ENCODE measurements around the gene KCNH1. TPM values are rescaled to one million over a fixed set of nuclear protein-coding genes. Genes with fewer than 3 reads are reported as not detected.

The KCNH1 gene
- total RNA-seq, 2 donors from 2014 or later: 0.21 TPM; not detected in 1

- DNase-seq (ENCODE audit: low spot score) (no peak), ATAC-seq (ENCODE audit: insufficient number of reproducible peaks, low FRiP score, low read depth) (no peak)
- H3K4me1 ChIP-seq (ENCODE audit: control insufficient read depth in 1 of 2, low read depth in 2 of 2): no peaks in the 10 kb centered on the region
- no peaks in the 10 kb centered on the region for H3K9me3 ChIP-seq
- no peaks in the 10 kb centered on the region for H3K27me3 ChIP-seq (replicated peaks; ENCODE audit: insufficient read depth)
- no peaks in the 10 kb centered on the region for H3K36me3 ChIP-seq
- TF ChIP-seq CTCF (IDR thresholded peaks at IDR 0.05): no peak
- no peak overlapping the region for H3K4me3 ChIP-seq
- H3K27ac ChIP-seq: no peak overlapping the region
Measured at GRCh38 chr1:211037095-211037494, 96.9 kb downstream of the KCNH1 start.

- ATAC-seq (ENCODE audit: insufficient number of reproducible peaks, low FRiP score, low read depth): no peak
- no peak for DNase-seq (ENCODE audit: low spot score)
- H3K36me3 ChIP-seq: no peaks in the 10 kb centered on the region
- no peak overlapping the region for H3K27ac ChIP-seq
- TF ChIP-seq CTCF (IDR thresholded peaks at IDR 0.05): no peak
- H3K4me1 ChIP-seq (ENCODE audit: control insufficient read depth in 1 of 2, low read depth in 2 of 2): no peaks in the 10 kb centered on the region
- H3K4me3 ChIP-seq: no peak overlapping the region
- H3K9me3 ChIP-seq: no peaks in the 10 kb centered on the region
- no peaks in the 10 kb centered on the region for H3K27me3 ChIP-seq (replicated peaks; ENCODE audit: insufficient read depth)
Measured at GRCh38 chr1:211036381-211037060, 97.4 kb downstream of the KCNH1 start.

GRCh38 chr1:211035821-211036380 lies 98.0 kb downstream of the KCNH1 start:
- no peak for DNase-seq (ENCODE audit: low spot score)
- TF ChIP-seq CTCF (IDR thresholded peaks at IDR 0.05): no peak
- no peaks in the 10 kb centered on the region for H3K27me3 ChIP-seq (replicated peaks; ENCODE audit: insufficient read depth)
- no peaks in the 10 kb centered on the region for H3K36me3 ChIP-seq
- no peaks in the 10 kb centered on the region for H3K4me1 ChIP-seq (ENCODE audit: control insufficient read depth in 1 of 2, low read depth in 2 of 2)
- no peak for ATAC-seq (ENCODE audit: insufficient number of reproducible peaks, low FRiP score, low read depth)
- H3K4me3 ChIP-seq: no peak overlapping the region
- H3K27ac ChIP-seq: no peak overlapping the region
- no peaks in the 10 kb centered on the region for H3K9me3 ChIP-seq

GRCh38 chr1:211033921-211034525 lies 99.9 kb downstream of the KCNH1 start:
- H3K27me3 ChIP-seq (replicated peaks; ENCODE audit: insufficient read depth): no peaks in the 10 kb centered on the region
- DNase-seq (ENCODE audit: low spot score): no peak
- no peak for TF ChIP-seq CTCF (IDR thresholded peaks at IDR 0.05)
- no peaks in the 10 kb centered on the region for H3K4me1 ChIP-seq (ENCODE audit: control insufficient read depth in 1 of 2, low read depth in 2 of 2)
- H3K27ac ChIP-seq: no peak overlapping the region
- no peak overlapping the region for H3K4me3 ChIP-seq
- H3K9me3 ChIP-seq: no peaks in the 10 kb centered on the region
- H3K36me3 ChIP-seq: no peaks in the 10 kb centered on the region
- no peak for ATAC-seq (ENCODE audit: insufficient number of reproducible peaks, low FRiP score, low read depth)

- Histone ChIP-seq H3K27ac (no peak overlapping the region), H3K4me3 (no peak overlapping the region), H3K27me3 (replicated peaks; ENCODE audit: insufficient read depth) (no peaks in the 10 kb centered on the region), H3K9me3 (no peaks in the 10 kb centered on the region), H3K4me1 (ENCODE audit: control insufficient read depth in 1 of 2, low read depth in 2 of 2) (no peaks in the 10 kb centered on the region), H3K36me3 (no peaks in the 10 kb centered on the region)
- DNase-seq (ENCODE audit: low spot score) (no peak), ATAC-seq (ENCODE audit: insufficient number of reproducible peaks, low FRiP score, low read depth) (no peak)
- no peak for TF ChIP-seq CTCF (IDR thresholded peaks at IDR 0.05)
Measured at GRCh38 chr1:211024901-211025300, 109.0 kb downstream of the KCNH1 start.

Measured in thoracic aorta (tissue), 2 donors.